ENCODE data around the gene NAGLU.
"Not testable (repeated sequence)": the region's sequence is repeated elsewhere in the genome, so short reads cannot be mapped to it uniquely, and the experiment has no call there.

The NAGLU gene

GRCh38 chr17:42541041-42541833, 5.2 kb downstream of the NAGLU start:
- CTCF ChIA-PET, result interaction anchor here (1.0 to 1.3 kb wide), 4 partner anchors 10 to 279 kb away, joined by 3 read pairs; no protein-coding TSS in a partner anchor
- H3K4me3 Mint-ChIP-seq, result no peak overlapping the region

GRCh38 chr17:42543190-42544079, 7.4 kb downstream of the NAGLU start:
- H3K27me3 Mint-ChIP-seq, result no peaks in the 10 kb centered on the region
- CTCF ChIA-PET, result interaction anchor here (0.6 to 1.3 kb wide), 2 partner anchors 35 to 39 kb away, joined by 4 to 6 read pairs; no protein-coding TSS in a partner anchor
- no peaks in the 10 kb centered on the region for H3K9me3 Mint-ChIP-seq
- DNase-seq, result no peak
- H3K27ac Mint-ChIP-seq, result peak overlapping the region; percentile 58
- H3K4me1 Mint-ChIP-seq, result peaks cover 41% of the 10 kb centered on the region
- peaks cover 20% of the 10 kb centered on the region for H3K36me3 Mint-ChIP-seq
- H3K4me3 Mint-ChIP-seq, result no peak overlapping the region

More at GRCh38 chr17:42541041-42541833, 5.2 kb downstream of the NAGLU start:
- peak; percentile 44 for DNase-seq
- Mint-ChIP-seq H3K27ac (peak overlapping the region; percentile 69), H3K36me3 (peaks cover 22% of the 10 kb centered on the region), H3K27me3 (no peaks in the 10 kb centered on the region), H3K9me3 (no peaks in the 10 kb centered on the region), H3K4me1 (peaks cover 54% of the 10 kb centered on the region)

GRCh38 chr17:42544874-42545283, 8.8 kb downstream of the NAGLU start:
- H3K36me3 Mint-ChIP-seq, result peaks cover 16% of the 10 kb centered on the region
- H3K27ac Mint-ChIP-seq, result no peak overlapping the region
- no peak for DNase-seq
- H3K27me3 Mint-ChIP-seq, result no peaks in the 10 kb centered on the region
- H3K9me3 Mint-ChIP-seq, result no peaks in the 10 kb centered on the region
- no peak overlapping the region for H3K4me3 Mint-ChIP-seq
- H3K4me1 Mint-ChIP-seq, result peaks cover 41% of the 10 kb centered on the region
- CTCF ChIA-PET, result no interaction called here

GRCh38 chr17:42545755-42546505, 9.9 kb downstream of the NAGLU start:
- H3K27me3 Mint-ChIP-seq, H3K4me3 Mint-ChIP-seq, H3K27ac Mint-ChIP-seq, H3K9me3 Mint-ChIP-seq, CTCF ChIA-PET, DNase-seq: not testable (repeated sequence)
- peaks cover 16% of the 10 kb centered on the region for H3K36me3 Mint-ChIP-seq
- peaks cover 33% of the 10 kb centered on the region for H3K4me1 Mint-ChIP-seq

GRCh38 chr17:42547001-42547461, 11.0 kb downstream of the NAGLU start:
- Mint-ChIP-seq H3K27ac (no peak overlapping the region), H3K27me3 (no peaks in the 10 kb centered on the region), H3K4me1 (peaks cover 26% of the 10 kb centered on the region), H3K4me3 (no peak overlapping the region), H3K36me3 (peaks cover 11% of the 10 kb centered on the region), H3K9me3 (no peaks in the 10 kb centered on the region)
- CTCF ChIA-PET, result no interaction called here
- DNase-seq, result no peak

- Mint-ChIP-seq H3K27ac (no peak overlapping the region), H3K36me3 (peaks cover 11% of the 10 kb centered on the region), H3K9me3 (no peaks in the 10 kb centered on the region), H3K4me1 (peaks cover 22% of the 10 kb centered on the region), H3K27me3 (no peaks in the 10 kb centered on the region), H3K4me3 (peak overlapping the region; percentile 12)
- CTCF ChIA-PET, result interaction anchor here (1.1 to 1.5 kb wide), 2 partner anchors 30 to 59 kb away, joined by 3 to 11 read pairs; partner anchors contain the start of gene PSMC3IP
- DNase-seq, result no peak
Measured at GRCh38 chr17:42547698-42548069, 11.6 kb downstream of the NAGLU start.

GRCh38 chr17:42548070-42548837, 12.2 kb downstream of the NAGLU start:
- peak; percentile 88 for DNase-seq

GRCh38 chr17:42548993-42549755, 13.1 kb downstream of the NAGLU start:
- no peak for DNase-seq
- Mint-ChIP-seq H3K9me3 (no peaks in the 10 kb centered on the region), H3K4me1 (peaks cover 27% of the 10 kb centered on the region), H3K4me3 (no peak overlapping the region), H3K27ac (no peak overlapping the region), H3K36me3 (peaks cover 9% of the 10 kb centered on the region), H3K27me3 (no peaks in the 10 kb centered on the region)
- CTCF ChIA-PET, result interaction anchor here (1.1 to 1.5 kb wide), 3 partner anchors 15 to 57 kb away, joined by 3 to 11 read pairs (median 3); partner anchors contain the start of gene PSMC3IP

More at GRCh38 chr17:42548070-42548837, 12.2 kb downstream of the NAGLU start:
- peaks cover 21% of the 10 kb centered on the region for H3K4me1 Mint-ChIP-seq
- no peaks in the 10 kb centered on the region for H3K9me3 Mint-ChIP-seq
- CTCF ChIA-PET, result interaction anchor here (1.1 to 1.5 kb wide), 3 partner anchors 16 to 58 kb away, joined by 3 to 11 read pairs (median 3); partner anchors contain the start of gene PSMC3IP
- H3K36me3 Mint-ChIP-seq, result peaks cover 9% of the 10 kb centered on the region
- H3K4me3 Mint-ChIP-seq, result peak overlapping the region; percentile 10
- peak overlapping the region; percentile 64 for H3K27ac Mint-ChIP-seq
- no peaks in the 10 kb centered on the region for H3K27me3 Mint-ChIP-seq

- H3K27ac Mint-ChIP-seq, result peak within 1 kb of the TSS; percentile 33
- H3K36me3 Mint-ChIP-seq, CTCF ChIA-PET, H3K9me3 Mint-ChIP-seq, H3K27me3 Mint-ChIP-seq, DNase-seq: not testable (repeated sequence)
- H3K4me3 Mint-ChIP-seq, result peak within 1 kb of the TSS; percentile 90
- peaks cover 48% of the 10 kb centered on the region for H3K4me1 Mint-ChIP-seq
Measured at GRCh38 chr17:42552736-42553135, 16.7 kb downstream of the NAGLU start, which contains the start of gene HSD17B1. Gene HSD17B1 (plus strand): TSS chr17:42552923. CDS start chr17:42552934, 11 bp downstream.

- no peak for DNase-seq
- Mint-ChIP-seq H3K27me3 (no peaks in the 10 kb centered on the region), H3K4me1 (peaks cover 45% of the 10 kb centered on the region), H3K4me3 (peak overlapping the region; percentile 90), H3K36me3 (peaks cover 4% of the 10 kb centered on the region), H3K27ac (peak overlapping the region; percentile 33), H3K9me3 (no peaks in the 10 kb centered on the region)
- CTCF ChIA-PET, result no interaction called here
Measured at GRCh38 chr17:42553161-42553818, 17.2 kb downstream of the NAGLU start.

GRCh38 chr17:42553866-42554249, 17.8 kb downstream of the NAGLU start:
- Mint-ChIP-seq H3K36me3 (peaks cover 3% of the 10 kb centered on the region), H3K27ac (peak overlapping the region; percentile 93), H3K9me3 (no peaks in the 10 kb centered on the region), H3K4me3 (peak overlapping the region; percentile 90), H3K27me3 (no peaks in the 10 kb centered on the region), H3K4me1 (peaks cover 42% of the 10 kb centered on the region)
- CTCF ChIA-PET, result no interaction called here
- peak; percentile 32 for DNase-seq
